Measurements from ENCODE around the gene FNDC3B. TPM values are rescaled to one million over a fixed set of nuclear protein-coding genes. Genes with fewer than 3 reads are reported as not detected.

FNDC3B gene
- total and polyA plus RNA-seq, 2 donors (not counting 3 experiments of a cell fraction or from before 2014, with no cell fraction given), result 91.6 to 295 TPM

GRCh38 chr3:172002512-172003078, 36.8 kb upstream of the FNDC3B start:
- Histone ChIP-seq H3K9ac (replicated peaks; ENCODE audit: extremely low read depth, insufficient read depth, low read length) (no peak overlapping the region), H3K27me3 (ENCODE audit: control insufficient read depth in 2 of 2, insufficient read depth in 2 of 2, low read length in 2 of 2) (no peaks in the 10 kb centered on the region), H3K4me1 (ENCODE audit: control insufficient read depth, extremely low read depth, insufficient read depth, low read length) (no peaks in the 10 kb centered on the region), H3K79me2 (ENCODE audit: control insufficient read depth, insufficient read depth, low read length) (no peaks in the 10 kb centered on the region), H2AFZ (ENCODE audit: low read depth, low read length) (no peak overlapping the region), H3K4me3 (replicated peaks in 1 of 3; ENCODE audit: insufficient read depth in 1 of 3, low read depth in 1 of 3, low read length in 3 of 3) (no peak overlapping the region), H4K20me1 (replicated peaks; ENCODE audit: control insufficient read depth, extremely low read depth, insufficient read depth, low read length) (no peaks in the 10 kb centered on the region), H3K9me1 (replicated peaks; ENCODE audit: control insufficient read depth, extremely low read depth, insufficient read depth, low read length) (no peaks in the 10 kb centered on the region), H3K36me3 (ENCODE audit: control insufficient read depth in 2 of 2, extremely low read depth in 1 of 2, insufficient read depth in 2 of 2, low read length in 2 of 2) (no peaks in the 10 kb centered on the region), H3K4me2 (ENCODE audit: insufficient read depth, low read length) (no peak overlapping the region), H3K27ac (ENCODE audit: insufficient read depth, low read depth, low read length) (no peak overlapping the region), H3K9me3 (replicated peaks; ENCODE audit: control insufficient read depth, insufficient read depth, low read length) (no peaks in the 10 kb centered on the region)
- TF ChIP-seq POLR2A (IDR thresholded peaks at IDR 0.05; ENCODE audit: low read depth, low read length) (no peak), MYC (IDR thresholded peaks at IDR 0.05; ENCODE audit: low read depth, low read length) (no peak), GATA2 (IDR thresholded peaks at IDR 0.05; ENCODE audit: insufficient read depth, insufficient read length, low read depth, low read length) (no peak), FOS (IDR thresholded peaks at IDR 0.05; ENCODE audit: borderline replicate concordance, insufficient read depth, low read length) (no peak), EZH2 (IDR thresholded peaks at IDR 0.05; ENCODE audit: borderline replicate concordance, low read depth, low read length, severe bottlenecking) (no peak), CTCF (IDR thresholded peaks at IDR 0.05; ENCODE audit: extremely low read depth in 1 of 2, insufficient read depth in 1 of 2, low read depth in 1 of 2, low read length in 2 of 2) (no peak), MAX (IDR thresholded peaks at IDR 0.05; ENCODE audit: insufficient read depth, insufficient read length) (no peak), POLR2AphosphoS5 (IDR thresholded peaks at IDR 0.05; ENCODE audit: insufficient read depth, low read depth, low read length) (no peak), JUN (IDR thresholded peaks at IDR 0.05; ENCODE audit: borderline replicate concordance, insufficient read depth, insufficient read length, low read depth) (no peak)
- no peak for DNase-seq (ENCODE audit: low read depth, low spot score)
- no peak for FAIRE-seq
- ChIA-PET CTCF (interaction anchor here (0.6 to 1.1 kb wide), 4 partner anchors 20 to 67 kb away, joined by 3 to 5 read pairs (median 4); no protein-coding TSS in a partner anchor), POLR2A (interaction anchor here (0.6 kb wide), 1 partner anchor 48 kb away, joined by 3 read pairs; no protein-coding TSS in a partner anchor)
- intact Hi-C loops (cut with micrococcal nuclease) (no loop called here), dilution Hi-C loops (cut with MboI; ENCODE audit: extremely low pct_ligation_motif_present, low sequenced_read_pairs) (no loop called here)
- BruUV-seq (replicated peaks), result no TSS peak
